ENCODE measurements around the gene SLC12A8. TPM values are rescaled to one million over a fixed set of nuclear protein-coding genes. Genes with fewer than 3 reads are reported as not detected.
A peak's percentile ranks its signal among the peaks of the same experiment; 100 is the strongest.

Gene SLC12A8
- total and polyA plus RNA-seq, 2 experiments from 2014 or later, result 3.1 to 3.4 TPM

DNA sequence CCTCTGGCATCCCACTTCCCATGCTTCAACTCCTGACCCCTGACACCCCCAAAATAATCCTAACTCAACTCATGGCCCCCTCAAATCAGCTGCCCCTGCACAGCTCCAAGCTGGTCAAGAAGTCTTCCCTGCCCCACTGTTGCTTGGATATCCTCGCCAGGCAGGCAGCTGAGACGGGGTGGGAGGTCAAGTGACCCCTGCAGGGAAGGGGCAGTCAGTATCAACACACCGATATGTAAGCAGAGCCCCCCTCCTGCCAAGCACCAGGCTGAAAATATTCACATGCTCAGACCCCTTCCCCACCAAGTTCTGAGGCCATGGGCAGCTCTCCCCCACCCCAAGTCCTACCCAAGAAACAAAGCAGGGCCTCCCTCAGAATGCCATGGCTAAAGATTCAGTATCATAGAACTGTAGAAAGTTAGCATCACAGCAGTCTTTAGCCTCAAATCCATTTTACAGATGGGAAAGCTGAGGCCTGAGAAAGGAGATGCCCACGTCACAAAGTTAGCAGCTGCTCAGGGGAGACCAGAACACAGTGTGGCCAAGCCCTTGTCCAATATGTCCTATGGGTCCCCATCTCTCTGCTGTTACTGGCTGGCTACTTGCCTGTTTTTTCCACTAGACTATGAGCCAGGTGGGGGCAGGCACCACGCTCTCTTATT is 67.8 kb downstream of the SLC12A8 start:
- no peaks in the 10 kb centered on the region for H3K9me3 ChIP-seq (ENCODE audit: low read depth)
- H3K36me3 ChIP-seq, result no peaks in the 10 kb centered on the region
- no peak for DNase-seq (ENCODE audit: low read depth in 1 of 2, low spot score in 1 of 2)
- TF ChIP-seq, protein P1, sequence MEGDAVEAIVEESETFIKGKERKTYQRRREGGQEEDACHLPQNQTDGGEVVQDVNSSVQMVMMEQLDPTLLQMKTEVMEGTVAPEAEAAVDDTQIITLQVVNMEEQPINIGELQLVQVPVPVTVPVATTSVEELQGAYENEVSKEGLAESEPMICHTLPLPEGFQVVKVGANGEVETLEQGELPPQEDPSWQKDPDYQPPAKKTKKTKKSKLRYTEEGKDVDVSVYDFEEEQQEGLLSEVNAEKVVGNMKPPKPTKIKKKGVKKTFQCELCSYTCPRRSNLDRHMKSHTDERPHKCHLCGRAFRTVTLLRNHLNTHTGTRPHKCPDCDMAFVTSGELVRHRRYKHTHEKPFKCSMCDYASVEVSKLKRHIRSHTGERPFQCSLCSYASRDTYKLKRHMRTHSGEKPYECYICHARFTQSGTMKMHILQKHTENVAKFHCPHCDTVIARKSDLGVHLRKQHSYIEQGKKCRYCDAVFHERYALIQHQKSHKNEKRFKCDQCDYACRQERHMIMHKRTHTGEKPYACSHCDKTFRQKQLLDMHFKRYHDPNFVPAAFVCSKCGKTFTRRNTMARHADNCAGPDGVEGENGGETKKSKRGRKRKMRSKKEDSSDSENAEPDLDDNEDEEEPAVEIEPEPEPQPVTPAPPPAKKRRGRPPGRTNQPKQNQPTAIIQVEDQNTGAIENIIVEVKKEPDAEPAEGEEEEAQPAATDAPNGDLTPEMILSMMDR (IDR thresholded peaks at IDR 0.05; ENCODE audit: low read depth, low read length), result no peak
- peaks cover 25% of the 10 kb centered on the region for H3K4me1 ChIP-seq (ENCODE audit: low read depth)
- H3K27me3 ChIP-seq, result no peaks in the 10 kb centered on the region
- peak overlapping the region; percentile 58 for H3K27ac ChIP-seq
- no peak overlapping the region for H3K4me3 ChIP-seq

DNA sequence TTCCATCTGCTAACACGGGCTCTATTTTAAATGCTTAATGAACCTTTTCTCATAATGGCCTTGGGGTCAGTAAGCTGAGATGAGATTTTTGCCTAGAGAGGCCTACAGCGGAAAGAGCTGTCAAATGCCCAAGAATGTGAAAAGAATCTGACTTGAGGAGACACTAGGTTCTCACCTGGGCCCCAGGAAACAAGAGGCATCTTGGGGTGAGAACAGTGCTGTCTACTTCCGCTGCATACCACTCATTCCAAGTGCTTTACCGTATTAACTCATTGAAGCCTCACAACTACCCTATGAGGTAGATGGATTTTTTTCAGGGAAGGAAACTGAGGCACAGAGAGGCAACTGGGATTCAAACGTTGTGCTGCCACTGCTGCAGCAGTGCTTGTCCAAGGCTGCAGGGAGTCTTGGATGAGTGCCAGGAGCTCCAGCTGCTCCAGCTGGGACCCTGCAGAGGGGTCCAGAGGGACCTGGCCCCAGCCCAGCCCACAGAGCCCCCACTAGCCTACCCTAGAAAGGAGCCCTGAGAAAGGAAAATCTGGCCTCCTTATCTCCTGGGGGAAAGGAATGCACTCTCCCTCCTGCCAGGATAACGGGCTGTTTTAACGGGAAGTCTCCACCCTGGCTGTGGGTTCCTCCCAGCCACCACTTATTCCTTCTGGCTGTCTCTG is 68.4 kb downstream of the SLC12A8 start:
- Histone ChIP-seq H3K4me3 (no peak overlapping the region), H3K36me3 (no peaks in the 10 kb centered on the region), H3K27me3 (no peaks in the 10 kb centered on the region), H3K27ac (peak overlapping the region; percentile 58), H3K9me3 (ENCODE audit: low read depth) (no peaks in the 10 kb centered on the region), H3K4me1 (ENCODE audit: low read depth) (peaks cover 25% of the 10 kb centered on the region)
- TF ChIP-seq, protein P1 (IDR thresholded peaks at IDR 0.05; ENCODE audit: low read depth, low read length), result no peak
- peak; percentile 49 to 87 for DNase-seq (ENCODE audit: low read depth in 1 of 2, low spot score in 1 of 2)

DNA sequence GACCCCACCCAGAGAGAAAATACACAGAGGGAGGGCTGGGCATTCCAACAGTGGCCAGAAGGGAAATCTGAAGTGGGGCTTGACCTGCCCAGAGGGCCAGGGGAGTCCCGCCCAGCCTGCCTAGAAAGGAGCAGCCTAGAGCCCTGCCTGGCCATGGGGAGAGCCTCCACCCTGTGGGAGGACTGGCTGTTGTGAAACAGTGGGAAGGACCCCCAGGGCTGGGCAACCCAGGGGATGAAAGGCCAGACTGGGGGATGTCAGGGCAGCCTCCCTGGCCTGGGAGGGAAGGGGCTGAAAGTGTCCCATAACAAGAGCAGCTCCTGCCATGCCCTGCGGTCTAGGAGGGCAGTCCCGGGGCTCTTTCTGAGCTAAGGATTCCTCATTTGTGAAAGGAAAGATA is 69.0 kb downstream of the SLC12A8 start:
- Histone ChIP-seq H3K36me3 (no peaks in the 10 kb centered on the region), H3K27me3 (no peaks in the 10 kb centered on the region), H3K4me3 (no peak overlapping the region), H3K27ac (peak overlapping the region; percentile 58), H3K9me3 (ENCODE audit: low read depth) (no peaks in the 10 kb centered on the region), H3K4me1 (ENCODE audit: low read depth) (peaks cover 25% of the 10 kb centered on the region)
- DNase-seq (ENCODE audit: low read depth in 1 of 2, low spot score in 1 of 2), result peak in 1 of 2 donors; percentile 50
- TF ChIP-seq, protein P1 (IDR thresholded peaks at IDR 0.05; ENCODE audit: low read depth, low read length), result no peak

DNA sequence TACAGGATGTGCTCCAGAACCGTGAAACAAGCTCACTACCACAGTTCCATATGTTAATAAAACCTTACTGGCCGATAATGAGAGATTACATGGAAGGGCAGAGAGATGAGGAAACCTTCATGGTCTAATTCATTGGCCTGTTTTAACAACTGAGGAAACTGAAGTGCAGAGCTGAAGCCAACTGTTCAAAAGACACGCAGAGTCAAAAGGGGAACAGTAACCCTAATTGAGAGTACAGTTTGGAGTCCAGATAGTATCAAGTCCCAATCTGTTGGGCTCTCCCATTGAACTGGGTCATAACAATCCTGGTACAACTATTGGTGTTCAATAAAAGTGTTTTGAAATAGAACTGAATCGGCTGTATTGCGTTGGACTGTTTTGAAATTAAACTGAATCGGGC is 69.6 kb downstream of the SLC12A8 start:
- no peak overlapping the region for H3K4me3 ChIP-seq
- H3K27me3 ChIP-seq, result no peaks in the 10 kb centered on the region
- TF ChIP-seq, protein P1 (IDR thresholded peaks at IDR 0.05; ENCODE audit: low read depth, low read length), result no peak
- DNase-seq (ENCODE audit: low read depth in 1 of 2, low spot score in 1 of 2), result no peak
- no peaks in the 10 kb centered on the region for H3K36me3 ChIP-seq
- peaks cover 25% of the 10 kb centered on the region for H3K4me1 ChIP-seq (ENCODE audit: low read depth)
- no peak overlapping the region for H3K27ac ChIP-seq
- no peaks in the 10 kb centered on the region for H3K9me3 ChIP-seq (ENCODE audit: low read depth)

DNA sequence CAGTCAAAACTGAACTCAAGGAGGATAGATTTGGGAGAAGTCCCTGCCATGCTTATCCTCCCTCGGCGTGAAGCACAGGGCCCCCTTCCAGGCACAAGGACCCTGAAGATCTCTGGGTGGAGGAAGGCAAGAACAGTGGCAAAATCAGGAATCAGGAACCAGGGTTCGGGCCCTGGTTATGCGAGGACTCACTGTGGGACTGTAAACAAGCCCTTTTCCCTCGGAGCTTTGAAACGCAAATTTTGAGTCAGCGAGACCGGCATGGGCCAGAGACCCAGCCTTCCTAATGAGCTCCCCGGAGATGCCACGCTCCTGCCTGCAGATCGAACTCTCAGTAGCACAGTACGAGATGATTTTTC is 70.1 kb downstream of the SLC12A8 start:
- TF ChIP-seq, protein P1 (IDR thresholded peaks at IDR 0.05; ENCODE audit: low read depth, low read length), result no peak
- Histone ChIP-seq H3K36me3 (no peaks in the 10 kb centered on the region), H3K4me3 (no peak overlapping the region), H3K27ac (no peak overlapping the region), H3K9me3 (ENCODE audit: low read depth) (no peaks in the 10 kb centered on the region), H3K4me1 (ENCODE audit: low read depth) (peaks cover 25% of the 10 kb centered on the region), H3K27me3 (no peaks in the 10 kb centered on the region)
- no peak for DNase-seq (ENCODE audit: low read depth in 1 of 2, low spot score in 1 of 2)

All from cardiac muscle cell (in vitro differentiated cells and primary cell).